HG03520 (cell line): Measurements from ENCODE around the gene KRT6A.

Source experiments
- ATAC-seq: cut with Tn5 transposase; IDR thresholded peaks from one replicate; pipeline ENCODE4 v1.9.1; 2021; ENCODE audit warnings: mild to moderate bottlenecking, moderate library complexity; ENCODE audit not compliant: unreplicated experiment

KRT6A gene

DNA sequence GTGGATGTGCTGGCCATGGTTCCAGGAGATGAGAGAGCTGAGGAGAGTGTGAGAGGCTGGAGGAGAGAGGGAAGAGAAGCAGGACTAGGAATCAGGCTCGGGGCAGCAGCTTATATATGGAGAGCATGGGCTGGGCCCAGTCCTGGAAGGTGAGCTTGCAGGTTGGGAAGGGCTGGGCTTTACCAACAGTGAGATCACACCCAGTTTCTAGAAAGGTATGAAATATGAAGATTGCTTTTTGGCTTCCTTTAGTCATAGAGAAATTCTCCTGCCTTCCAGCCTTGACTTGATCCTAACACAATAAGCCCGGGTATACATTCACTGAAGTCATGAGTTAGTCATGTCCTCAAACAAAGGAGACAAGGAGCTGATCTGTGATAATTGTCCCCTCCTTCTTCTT lies at the start of gene KRT6A:
KRT6A (minus strand) TSS at position 86 of the 400 bp plus-strand sequence; CDS start at position 17, 69 bp downstream.
- no peak for ATAC-seq

DNA sequence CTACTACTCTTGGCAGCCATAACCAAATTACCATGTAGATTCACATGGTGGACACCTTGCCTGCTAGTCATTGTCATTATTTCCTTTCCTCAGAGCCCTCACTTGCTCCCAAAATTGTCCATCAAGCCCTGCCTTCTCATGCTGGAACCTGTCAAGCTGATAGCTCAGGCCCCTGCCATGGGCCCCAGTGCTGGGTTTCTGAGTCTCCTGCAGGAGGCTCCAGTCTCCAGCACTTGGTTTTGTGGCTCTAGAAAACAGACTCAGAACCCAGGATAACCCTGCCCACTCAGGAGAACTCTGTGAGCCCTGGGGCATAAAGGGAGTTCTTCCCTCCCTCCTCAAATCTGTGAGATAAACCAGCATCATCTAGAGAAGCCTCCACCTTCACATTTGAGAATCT lies 49.1 kb upstream of the KRT6A start:
- no peak for ATAC-seq

DNA sequence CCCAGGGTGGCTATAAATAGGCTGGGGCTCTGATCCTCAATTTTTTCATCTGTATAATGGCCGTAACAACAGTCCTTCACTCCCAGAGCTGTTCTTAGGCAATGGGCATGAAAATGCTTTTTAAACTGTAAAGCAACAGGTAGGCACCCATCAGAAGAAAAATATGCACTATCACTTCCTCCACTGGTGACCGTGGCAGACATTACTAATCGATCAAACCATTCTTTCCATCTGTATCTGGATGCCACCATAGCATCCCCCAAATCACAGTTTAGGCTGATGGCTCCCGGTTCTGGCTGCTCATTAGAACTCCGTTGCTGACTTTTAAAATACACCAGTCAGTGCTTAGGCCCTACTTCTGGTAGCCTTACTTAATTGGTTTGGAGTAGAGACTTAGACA lies 48.7 kb upstream of the KRT6A start:
- ATAC-seq, result no peak

DNA sequence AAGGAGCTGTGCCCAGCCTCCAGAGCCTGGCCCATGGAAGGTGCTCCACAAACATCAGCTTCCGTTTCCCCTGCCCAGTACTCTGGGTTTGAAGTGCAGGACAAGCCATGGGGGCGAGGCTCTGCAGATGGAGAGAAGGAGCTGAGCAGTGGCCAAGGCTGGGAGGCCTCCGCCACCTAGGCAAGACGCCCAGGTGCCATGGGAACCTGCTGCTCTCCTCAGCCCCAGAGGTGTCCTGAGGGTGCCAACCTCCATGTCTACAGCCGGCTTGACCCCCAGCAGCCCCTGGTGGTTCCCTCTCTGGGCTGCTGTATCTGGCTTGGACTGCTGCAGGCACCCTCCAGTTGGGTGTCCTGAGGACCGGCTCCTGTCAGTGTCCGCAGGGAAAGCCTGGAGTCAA lies 47.5 kb upstream of the KRT6A start:
- ATAC-seq, result no peak

DNA sequence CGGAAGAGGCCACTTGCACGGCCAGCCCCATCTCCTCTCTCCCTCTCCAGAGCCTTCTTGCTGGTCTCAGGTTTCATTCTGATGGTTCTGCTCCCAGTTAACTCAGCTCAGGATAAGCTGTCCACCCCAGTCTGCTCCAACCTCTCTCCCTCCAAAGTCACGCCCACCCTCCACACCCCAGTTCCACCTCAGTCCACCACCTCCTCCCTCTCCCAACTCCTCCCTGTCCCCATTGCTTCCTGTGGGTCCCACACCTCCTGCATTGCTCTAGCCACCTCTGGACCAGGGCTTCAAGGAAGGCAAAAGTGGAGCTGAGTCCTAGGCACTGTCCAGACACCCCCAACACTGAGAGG lies 46.7 kb upstream of the KRT6A start:
- ATAC-seq, result no peak

DNA sequence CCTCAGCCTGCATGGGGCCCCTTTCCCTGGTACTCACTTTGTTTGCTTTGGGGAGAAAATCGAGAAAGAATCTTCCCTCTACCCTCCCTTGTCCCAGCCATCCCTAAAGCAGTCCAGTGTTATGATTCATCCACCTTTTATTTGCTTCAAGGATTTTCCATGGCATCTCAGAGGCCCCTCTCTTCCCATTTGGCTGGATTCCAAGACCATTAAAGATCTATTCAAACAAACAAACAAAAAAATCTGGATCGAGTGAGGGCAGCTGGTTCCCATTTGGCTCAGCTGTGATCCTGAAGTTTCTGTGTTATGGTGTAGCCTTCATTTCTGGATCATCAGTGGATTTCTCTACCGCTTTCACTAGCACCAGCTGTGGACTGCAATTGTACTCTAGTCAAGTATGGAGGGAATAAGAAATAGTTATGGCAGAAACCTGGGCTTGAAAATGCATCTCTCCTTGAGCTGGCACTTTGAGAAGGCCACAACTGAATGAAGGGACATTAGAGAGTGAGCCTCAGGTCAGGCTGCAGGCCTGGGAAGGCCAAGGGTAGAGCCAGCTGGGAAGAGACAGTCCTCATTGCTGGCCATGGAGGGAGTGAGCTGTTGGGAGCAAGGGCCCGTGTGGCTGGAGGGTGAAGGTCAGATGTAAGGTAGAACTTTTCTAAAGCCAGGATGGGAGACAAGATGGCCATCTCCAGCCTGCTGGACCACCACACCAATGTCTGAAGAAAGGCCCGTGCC lies 46.2 kb upstream of the KRT6A start:
- no peak for ATAC-seq

DNA sequence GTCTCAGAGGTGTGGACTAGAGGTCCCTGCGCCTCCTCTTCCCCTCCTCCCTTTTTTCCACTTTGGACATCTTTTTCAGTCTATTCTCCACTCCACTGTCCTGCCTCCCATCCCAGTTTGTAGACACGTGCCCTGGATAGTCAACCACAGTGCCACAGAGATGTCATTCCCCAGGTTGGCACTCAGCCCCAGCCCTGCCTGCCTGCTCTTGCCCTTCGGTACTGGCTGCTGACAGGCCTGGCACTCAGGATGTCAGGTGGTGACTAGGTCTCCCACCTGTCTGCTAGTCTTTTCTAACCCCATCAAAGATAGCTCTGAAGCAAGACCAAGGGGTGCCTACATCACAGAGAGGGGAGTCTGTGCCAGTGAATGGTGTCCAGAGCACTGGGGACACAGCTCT lies 44.0 kb upstream of the KRT6A start:
- no peak for ATAC-seq

DNA sequence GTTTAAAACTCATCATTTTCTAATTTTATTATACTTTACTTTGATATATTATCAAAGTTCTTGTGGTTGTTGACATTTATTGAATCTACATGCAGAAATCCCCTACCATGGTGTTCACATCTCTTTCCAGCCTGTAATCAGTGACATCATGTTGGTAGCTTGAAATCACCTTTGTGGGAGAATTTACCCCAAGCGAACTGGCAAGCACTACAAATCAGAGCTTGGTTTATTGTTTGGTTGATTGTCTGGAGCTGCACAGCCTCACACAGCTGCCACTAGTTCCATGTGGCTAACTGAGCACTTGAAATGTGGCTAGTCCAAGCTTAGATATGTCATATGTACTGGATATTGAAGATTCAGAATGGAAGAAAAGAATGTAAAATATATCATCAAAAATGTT lies 42.5 kb upstream of the KRT6A start:
- no peak for ATAC-seq

DNA sequence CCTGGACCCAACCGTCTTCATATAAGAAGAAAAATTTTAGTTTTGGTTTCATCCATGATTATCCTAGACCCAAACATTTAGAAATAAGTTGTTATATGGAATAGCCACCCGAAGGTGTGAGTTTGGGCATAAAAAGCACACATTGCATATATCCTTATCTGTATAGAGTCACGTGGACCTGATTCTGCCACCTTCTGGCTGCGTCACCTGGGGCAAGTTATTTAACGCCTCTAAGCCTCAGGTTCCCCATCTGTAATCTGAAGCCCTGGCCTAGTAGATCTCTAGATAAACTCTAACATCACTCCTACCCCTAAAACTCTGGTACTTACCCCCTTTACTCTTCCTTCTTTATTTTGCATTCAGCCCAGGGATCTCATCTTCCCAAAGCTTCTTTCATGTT lies 41.4 kb upstream of the KRT6A start:
- ATAC-seq, result no peak

DNA sequence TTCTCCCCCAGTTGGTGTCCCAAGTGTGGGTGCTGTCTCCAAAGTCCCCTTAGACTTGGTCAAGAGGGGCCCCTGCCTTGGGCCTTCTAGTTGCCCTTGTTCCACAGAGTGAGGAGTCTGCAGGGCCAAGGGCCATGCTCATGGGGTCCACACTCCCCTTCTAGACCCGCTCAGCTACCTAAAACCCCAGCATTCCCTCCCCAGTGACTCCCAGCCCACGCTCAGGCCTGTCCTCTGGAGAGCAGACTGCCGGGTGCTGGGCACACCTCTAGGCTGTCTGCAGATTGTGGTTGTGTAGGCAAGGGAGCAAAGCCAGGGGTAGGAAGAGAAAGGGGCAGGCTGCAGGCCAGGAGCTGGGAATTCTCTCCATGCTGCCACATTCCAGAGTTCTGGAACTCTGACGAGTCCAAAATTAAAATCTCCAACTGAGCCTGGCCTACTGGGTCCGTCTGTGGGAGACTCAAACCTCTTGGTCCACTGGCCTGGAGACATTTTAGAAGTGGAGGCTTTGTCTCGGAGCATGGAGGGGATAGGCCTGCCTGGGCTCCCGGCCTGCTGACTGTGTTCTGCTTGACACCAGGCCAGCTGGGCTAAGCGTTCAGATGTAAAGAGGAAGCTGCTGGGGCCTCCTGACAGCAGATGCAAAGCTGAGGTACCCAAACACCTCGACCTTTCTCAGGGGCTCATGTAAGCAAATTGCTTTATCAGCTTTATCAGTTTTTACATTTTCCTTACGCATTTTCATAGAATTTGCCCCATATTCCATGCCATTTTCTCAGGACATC lies 40.8 kb upstream of the KRT6A start:
- ATAC-seq, result no peak

DNA sequence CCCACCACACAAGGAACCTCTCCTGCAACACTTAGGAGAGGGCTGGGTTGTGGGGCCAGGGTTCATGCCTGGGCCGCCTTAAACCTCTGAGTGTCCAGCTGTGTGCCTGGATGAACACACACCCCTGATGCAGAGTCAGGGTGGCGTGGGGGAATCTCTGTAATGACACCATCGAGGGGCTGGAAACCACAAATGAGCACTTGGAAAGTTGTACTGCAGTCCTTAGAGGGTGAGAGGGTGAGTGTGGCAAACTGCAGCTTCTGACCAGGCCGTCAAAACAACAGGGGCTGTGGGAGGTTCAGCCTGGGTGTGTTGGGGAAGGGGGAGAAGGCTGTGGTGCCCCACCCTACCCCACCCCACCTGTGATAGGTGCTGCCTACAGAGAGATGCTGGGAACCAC lies 39.6 kb upstream of the KRT6A start:
- ATAC-seq, result no peak

DNA sequence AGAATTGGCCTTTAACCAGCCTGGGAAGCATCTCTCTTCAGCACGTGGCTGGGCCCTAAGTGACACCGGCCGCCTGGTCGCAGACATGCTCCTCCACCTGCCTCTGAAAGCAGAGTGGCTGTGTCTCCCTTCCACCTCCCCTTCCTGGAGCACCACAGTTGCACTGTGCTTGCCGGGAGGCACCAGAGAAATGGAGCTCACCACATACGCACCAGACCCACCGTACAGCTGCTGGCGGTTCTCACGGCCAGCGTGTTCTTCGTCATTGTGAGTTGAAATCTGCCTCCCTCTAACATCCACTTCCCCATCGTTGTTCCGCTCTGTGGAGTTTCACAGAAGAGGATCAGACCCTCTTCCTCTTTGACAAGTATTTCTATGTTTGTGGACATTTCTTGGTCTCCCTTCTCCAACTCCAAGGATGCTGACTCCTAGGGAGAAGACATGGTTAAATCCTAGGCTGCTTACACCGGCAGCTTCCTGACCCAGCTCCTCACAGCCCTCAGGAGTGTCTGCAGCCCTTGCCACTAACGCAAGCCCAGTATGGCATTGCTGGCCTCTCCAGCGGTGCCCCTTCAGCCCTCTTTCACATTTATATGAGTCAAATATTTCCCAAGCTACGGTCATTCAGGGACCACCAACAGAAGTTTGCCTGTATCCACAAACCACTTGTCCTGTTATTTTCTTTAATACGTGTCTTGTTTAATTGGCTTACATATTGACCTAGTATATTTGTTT lies 38.7 kb upstream of the KRT6A start:
- no peak for ATAC-seq

DNA sequence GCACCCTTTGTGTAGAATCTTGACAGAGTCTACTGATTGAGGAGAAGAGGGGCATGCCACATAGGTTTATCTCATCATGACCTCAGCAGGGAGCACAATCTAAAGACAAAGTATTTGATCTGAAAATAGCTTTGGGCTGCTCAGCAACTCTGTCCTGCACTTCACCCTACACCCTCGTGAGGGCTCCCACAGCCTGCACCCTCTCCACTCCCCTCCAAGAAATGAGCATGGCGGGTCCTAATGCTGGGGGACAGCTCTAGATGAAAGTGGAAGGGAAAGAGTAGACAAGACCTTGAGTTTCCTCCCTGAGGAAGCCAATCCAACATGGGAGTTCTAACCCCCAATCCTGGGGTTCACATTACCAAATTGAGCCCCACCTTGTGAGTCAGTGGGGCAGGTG lies 37.8 kb upstream of the KRT6A start:
- ATAC-seq, result no peak

DNA sequence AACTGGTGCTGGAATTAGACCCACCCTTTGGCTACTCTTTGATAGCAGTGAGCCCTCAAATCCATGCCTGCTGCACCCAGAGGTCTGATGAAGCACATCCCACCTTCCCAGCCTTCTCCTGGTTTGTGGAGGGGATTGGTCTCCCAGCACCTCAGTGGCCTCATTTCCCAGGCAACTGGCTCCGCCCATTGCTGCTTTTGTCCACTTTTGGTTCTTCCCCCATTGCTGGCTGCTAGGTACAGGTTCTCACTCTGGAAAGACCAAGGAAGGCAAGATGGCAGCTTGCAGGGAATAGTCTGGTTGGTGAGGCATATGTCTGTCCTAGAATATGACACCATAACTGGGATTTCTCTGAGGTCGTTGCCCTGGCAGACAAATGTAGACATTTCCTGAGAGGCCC lies 37.3 kb upstream of the KRT6A start:
- no peak for ATAC-seq

DNA sequence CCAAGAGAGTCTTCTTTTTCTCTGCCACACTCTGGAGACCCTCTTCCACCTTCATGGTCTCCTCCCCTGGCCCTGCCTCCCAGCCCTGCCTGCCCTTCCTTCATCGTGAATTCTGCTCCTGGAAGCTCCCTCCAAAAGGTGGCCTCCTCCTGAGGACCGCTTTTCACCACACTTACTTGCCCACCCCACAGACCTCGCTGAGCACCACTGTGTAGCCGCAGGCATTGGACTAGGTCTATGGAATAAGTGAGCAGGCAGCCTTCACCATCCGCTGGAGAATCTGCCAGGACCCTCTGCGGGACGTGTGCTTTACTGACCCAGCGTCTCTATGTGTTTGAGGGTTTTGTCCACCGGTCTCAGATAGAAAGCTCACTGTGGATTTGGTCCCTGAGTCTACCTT lies 36.8 kb upstream of the KRT6A start:
- no peak for ATAC-seq

DNA sequence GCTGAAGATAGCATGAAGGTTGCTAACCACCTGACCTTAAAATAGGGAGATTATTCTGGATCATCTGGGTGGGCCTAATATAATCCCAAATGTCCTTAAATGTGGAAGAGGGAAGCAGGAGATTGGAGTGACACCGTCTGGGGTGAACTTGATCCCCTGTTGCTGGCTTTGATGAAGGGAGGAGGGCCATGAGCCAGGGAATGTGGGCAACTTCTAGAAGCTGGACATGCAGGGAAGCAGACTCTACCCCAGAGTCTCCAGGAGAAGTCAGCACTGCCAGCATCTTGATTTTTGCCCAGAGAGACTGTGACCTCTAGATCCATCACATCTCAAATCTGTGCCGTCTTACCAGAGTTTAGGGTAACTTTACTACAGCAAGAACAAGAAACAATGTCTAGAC lies 36.4 kb upstream of the KRT6A start:
- no peak for ATAC-seq

DNA sequence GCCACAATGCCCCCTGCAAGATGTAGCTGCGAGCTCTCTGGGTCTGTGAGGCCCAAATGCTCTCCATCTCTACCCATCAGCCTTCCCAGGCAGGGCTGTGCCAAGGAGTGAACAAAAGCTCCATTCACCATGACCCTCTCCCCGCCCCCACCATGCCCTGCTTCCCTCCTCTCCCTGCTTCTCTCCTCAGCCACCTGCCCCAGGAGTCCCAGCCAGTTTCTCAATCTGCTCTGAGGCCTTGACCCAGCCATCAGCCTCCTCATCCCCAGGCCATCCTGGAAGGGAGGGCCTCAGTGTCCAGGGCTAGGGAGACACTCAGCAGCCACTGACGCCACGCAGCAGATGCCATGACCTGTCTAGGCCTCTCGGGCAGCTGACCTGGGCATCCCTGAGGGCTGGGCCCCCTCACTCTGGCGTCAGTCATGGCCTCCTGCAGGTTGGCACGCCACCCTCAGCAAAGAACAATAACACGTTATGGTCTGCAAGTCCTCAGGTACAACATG lies 35.6 kb upstream of the KRT6A start:
- ATAC-seq, result no peak

DNA sequence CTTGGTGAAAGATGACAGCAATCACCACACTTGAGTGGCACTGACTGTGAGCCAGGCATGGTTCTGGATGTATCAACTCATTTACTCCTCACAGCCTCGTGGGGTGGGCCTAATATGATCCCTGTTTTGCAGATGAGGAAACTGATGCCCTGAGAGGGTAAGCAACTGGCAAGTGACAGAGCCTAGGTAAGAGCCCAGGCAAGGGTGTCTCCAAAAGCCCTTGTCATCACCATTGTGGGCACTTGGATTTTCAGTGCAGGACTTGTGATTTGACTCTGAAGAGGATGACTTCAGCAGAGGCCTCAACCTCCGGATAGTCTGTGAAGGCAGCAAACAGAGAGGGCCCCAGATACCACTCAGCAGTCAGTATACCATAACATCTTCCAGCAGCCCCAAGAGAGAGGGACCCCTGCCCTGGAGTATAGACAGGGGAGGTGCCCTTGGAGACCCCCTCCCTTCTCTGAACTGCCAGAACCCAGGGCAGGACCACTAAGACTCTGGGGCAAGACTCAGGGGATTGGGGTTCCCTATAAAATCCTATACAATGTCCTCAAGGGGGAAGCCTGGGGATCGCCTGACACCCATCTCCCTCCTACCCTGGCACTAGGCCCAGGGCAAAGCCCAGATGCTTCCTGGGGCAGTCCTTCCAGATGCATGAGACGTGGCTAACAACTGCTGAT lies 34.2 kb upstream of the KRT6A start:
- no peak for ATAC-seq

DNA sequence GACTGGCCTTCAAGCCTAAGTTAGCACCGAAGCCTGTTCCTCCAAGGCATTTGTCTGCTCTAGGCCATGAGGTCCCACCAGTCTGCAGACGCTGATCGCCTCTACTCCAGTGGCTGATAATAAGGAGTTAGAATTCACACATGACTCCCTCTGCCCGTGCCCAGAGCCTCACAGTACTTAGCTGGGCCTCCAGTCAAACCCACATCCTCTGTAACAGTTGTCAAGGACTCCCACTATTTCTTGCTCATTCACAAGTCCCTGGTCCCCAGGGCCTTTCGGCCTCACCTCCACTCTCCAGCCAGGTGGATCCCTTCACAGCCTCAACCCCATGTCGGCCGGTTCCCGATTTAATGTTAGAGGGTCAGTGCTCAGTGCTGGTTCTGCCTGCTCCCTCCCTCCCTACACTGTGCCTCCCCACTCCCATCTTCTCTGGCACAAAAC lies 33.5 kb upstream of the KRT6A start:
- no peak for ATAC-seq

DNA sequence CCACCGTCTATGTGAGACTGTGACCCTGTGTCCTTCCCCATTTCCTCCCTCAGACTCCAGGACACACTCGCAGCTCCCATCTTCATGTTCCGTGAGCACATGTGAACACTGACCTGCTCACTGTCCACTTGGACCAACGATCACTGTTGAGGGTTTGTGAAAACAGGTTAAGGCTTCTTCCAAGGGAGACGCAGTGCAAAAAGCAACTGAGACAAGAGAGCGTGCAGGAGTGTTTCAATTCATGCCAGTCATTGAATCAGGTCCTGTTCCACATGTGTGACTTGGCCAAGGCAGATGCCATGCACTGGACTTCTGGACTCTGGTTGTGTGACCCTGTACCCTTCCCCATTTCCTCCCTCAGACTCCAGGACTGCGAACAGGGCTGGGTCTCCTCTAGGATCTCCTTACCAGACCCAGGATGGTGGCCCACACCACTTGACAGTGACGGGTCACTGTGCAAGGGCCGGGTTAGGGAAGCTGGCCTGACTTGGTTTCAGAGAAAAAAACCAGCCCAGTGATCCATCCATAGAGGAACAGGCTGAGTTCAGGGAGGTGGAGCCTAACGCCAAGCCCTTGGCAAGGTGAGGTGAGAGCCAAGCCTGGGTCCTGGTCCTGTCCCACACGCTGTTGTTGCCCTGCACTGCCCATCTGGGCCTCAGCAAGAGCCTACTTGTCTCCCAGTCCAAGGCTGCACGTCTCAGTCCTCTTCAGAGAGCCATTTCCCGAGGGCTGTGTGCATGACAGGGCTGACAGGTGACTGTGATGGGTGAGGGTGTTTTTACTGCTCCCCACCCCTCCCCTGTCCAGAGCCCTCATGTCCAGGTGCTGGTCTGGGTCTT lies 32.8 kb upstream of the KRT6A start:
- ATAC-seq, result no peak
